ENCODE results near the gene ADD3.

The ADD3 gene, protein sequence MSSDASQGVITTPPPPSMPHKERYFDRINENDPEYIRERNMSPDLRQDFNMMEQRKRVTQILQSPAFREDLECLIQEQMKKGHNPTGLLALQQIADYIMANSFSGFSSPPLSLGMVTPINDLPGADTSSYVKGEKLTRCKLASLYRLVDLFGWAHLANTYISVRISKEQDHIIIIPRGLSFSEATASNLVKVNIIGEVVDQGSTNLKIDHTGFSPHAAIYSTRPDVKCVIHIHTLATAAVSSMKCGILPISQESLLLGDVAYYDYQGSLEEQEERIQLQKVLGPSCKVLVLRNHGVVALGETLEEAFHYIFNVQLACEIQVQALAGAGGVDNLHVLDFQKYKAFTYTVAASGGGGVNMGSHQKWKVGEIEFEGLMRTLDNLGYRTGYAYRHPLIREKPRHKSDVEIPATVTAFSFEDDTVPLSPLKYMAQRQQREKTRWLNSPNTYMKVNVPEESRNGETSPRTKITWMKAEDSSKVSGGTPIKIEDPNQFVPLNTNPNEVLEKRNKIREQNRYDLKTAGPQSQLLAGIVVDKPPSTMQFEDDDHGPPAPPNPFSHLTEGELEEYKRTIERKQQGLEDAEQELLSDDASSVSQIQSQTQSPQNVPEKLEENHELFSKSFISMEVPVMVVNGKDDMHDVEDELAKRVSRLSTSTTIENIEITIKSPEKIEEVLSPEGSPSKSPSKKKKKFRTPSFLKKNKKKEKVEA

DNA sequence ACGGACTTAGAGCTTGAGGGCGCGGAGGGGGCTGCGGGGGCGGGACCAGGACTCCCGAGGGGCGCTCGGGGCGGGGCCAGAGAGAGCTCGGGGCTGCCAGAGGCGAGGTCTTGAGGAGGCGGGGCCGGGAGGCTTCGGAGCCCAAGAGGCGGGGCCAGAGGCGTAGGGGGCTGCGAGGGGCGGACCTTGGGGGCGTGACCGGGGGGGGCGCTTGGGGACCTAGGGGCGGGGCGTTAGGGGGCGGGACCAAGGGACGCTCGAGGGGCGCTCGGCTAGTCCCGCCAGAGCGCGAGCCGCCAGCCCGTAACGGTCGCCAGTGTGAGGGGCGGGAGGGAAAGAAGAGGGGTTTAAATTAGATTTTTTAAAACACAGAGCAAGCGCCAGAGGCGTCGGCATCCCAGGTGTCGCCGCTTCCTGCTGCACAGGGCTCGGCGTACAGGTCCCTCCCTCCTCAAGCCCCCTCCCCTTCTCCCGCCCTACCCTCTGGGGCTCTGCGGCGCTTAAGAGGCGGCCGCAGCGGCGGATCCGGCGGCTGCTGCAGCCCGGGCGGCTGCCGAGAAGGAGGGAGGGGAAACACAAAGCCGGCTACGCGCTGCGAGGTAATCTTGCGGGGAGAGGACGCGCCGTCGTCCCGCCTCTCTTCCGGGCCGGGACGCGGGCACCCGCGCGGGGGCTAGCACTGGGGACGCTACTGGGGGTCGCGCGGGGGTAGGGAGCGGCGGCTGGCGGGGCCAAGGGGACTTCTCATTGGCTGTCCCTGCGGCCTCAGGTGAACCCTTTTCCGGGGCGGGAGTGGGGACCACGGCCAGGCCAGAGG lies at the start of gene ADD3:
Gene ADD3, plus strand, starts transcription at position 284 of the 817 bp plus-strand sequence. CDS start 92,670 bp downstream, outside the sequence.
- no peak for TF ChIP-seq CTCF (IDR thresholded peaks at IDR 0.05; ENCODE audit: poor library complexity, severe bottlenecking)
- Histone ChIP-seq H3K27me3 (ENCODE audit: insufficient read depth, poor library complexity, severe bottlenecking) (no peaks in the 10 kb centered on the region), H3K36me3 (ENCODE audit: low read depth) (no peaks in the 10 kb centered on the region), H3K4me3 (ENCODE audit: severe bottlenecking) (peak within 1 kb of the TSS; percentile 67), H3K4me1 (ENCODE audit: insufficient read depth, poor library complexity, severe bottlenecking) (peaks cover 22% of the 10 kb centered on the region), H3K9me3 (ENCODE audit: severe bottlenecking) (no peaks in the 10 kb centered on the region), H3K27ac (ENCODE audit: poor library complexity, severe bottlenecking) (peak within 1 kb of the TSS; percentile 34)
- peak; percentile 79 for DNase-seq (ENCODE audit: low spot score)
- peak; percentile 79 for ATAC-seq (ENCODE audit: low read depth)

DNA sequence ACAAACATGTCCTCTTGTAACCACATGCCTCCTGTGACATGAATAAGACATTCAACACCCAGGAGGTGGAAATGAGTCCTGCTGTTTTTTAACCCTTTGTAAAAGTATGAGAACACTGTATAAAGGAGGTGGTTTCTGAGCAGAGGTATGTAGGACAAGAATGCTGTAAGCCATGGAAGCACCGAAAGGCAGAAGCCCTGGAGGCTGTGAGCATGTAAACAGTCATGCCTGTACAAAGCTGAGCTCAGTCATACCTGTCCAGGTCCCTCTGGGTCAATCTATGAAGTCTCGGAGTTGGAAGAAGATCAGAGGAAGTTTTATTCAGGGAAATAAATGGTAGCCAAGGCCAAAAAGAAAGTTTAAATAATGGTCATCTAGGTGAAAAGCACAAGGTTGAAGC lies 49.7 kb upstream of the ADD3 start:
- TF ChIP-seq CTCF (IDR thresholded peaks at IDR 0.05; ENCODE audit: poor library complexity, severe bottlenecking), result no peak
- ATAC-seq (ENCODE audit: low read depth) (no peak; the same call in 2 of the 3 replicates), DNase-seq (ENCODE audit: low spot score) (no peak)
- H3K9me3 ChIP-seq (ENCODE audit: severe bottlenecking), result no peaks in the 10 kb centered on the region
- H3K27ac ChIP-seq (ENCODE audit: poor library complexity, severe bottlenecking), result no peak overlapping the region
- H3K36me3 ChIP-seq (ENCODE audit: low read depth), result no peaks in the 10 kb centered on the region
- no peak overlapping the region for H3K4me3 ChIP-seq (ENCODE audit: severe bottlenecking)
- peaks cover 3% of the 10 kb centered on the region for H3K4me1 ChIP-seq (ENCODE audit: insufficient read depth, poor library complexity, severe bottlenecking)
- H3K27me3 ChIP-seq (ENCODE audit: insufficient read depth, poor library complexity, severe bottlenecking), result no peaks in the 10 kb centered on the region

- Histone ChIP-seq H3K4me1 (ENCODE audit: insufficient read depth, poor library complexity, severe bottlenecking) (peaks cover 3% of the 10 kb centered on the region), H3K27ac (ENCODE audit: poor library complexity, severe bottlenecking) (no peak overlapping the region), H3K27me3 (ENCODE audit: insufficient read depth, poor library complexity, severe bottlenecking) (no peaks in the 10 kb centered on the region), H3K4me3 (ENCODE audit: severe bottlenecking) (no peak overlapping the region), H3K36me3 (ENCODE audit: low read depth) (no peaks in the 10 kb centered on the region), H3K9me3 (ENCODE audit: severe bottlenecking) (no peaks in the 10 kb centered on the region)
- no peak for TF ChIP-seq CTCF (IDR thresholded peaks at IDR 0.05; ENCODE audit: poor library complexity, severe bottlenecking)
- ATAC-seq (ENCODE audit: low read depth), result no peak
- no peak for DNase-seq (ENCODE audit: low spot score)
Measured at GRCh38 chr10:109959259-109960145, 48.3 kb upstream of the ADD3 start.

DNA sequence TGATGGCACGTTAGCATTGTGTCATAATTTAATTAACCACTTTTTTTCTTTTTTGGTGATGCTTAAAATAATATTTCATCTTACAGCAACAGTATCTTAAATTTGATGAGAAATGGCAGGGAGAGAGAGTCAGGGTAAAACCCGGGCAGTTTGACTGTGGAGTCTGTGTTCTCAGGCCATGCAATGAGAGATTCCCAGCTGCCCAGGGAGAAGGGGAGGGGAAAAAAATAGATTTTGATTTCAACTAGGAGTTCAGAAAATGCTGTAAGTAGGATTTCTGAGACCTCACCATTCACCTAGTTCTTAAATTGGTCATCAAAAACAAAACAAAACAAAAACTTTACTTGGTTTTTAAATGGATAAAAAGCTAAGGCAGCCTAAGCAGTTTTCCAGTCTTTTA lies 47.1 kb upstream of the ADD3 start:
- TF ChIP-seq CTCF (IDR thresholded peaks at IDR 0.05; ENCODE audit: poor library complexity, severe bottlenecking), result no peak
- Histone ChIP-seq H3K9me3 (ENCODE audit: severe bottlenecking) (no peaks in the 10 kb centered on the region), H3K4me1 (ENCODE audit: insufficient read depth, poor library complexity, severe bottlenecking) (peaks cover 3% of the 10 kb centered on the region), H3K4me3 (ENCODE audit: severe bottlenecking) (no peak overlapping the region), H3K27me3 (ENCODE audit: insufficient read depth, poor library complexity, severe bottlenecking) (no peaks in the 10 kb centered on the region), H3K36me3 (ENCODE audit: low read depth) (no peaks in the 10 kb centered on the region), H3K27ac (ENCODE audit: poor library complexity, severe bottlenecking) (no peak overlapping the region)
- ATAC-seq (ENCODE audit: low read depth), result no peak
- no peak for DNase-seq (ENCODE audit: low spot score)

Data from RWPE2 (cell line).